SK-MEL-5 (cell line): ENCODE data around the gene UFC1. TPM values are rescaled to one million over a fixed set of nuclear protein-coding genes. Genes with fewer than 3 reads are reported as not detected.

ENCODE experiments used
- DNase-seq: peaks from one replicate; pipeline ENCODE4 v3.0.0-alpha.2; 2016; ENCODE audit warnings: low read depth, low spot score
- in situ Hi-C: cut with HindIII; loops from 2 replicates; pipeline ENCODE4 v1.10.0; 2016; ENCODE audit warnings: low sequenced_read_pairs, high pct_unique_total_duplicates, low pct_unique_long_range_greater_than_20kb
- total RNA-seq: library from RNA; depleted of rRNA; stranded (reverse); fragments of >200 nt; shearing (Covaris generic); gene quantifications from 2 replicates; pipeline ENCODE4 v1.2.3, GENCODE V29; 2014

UFC1 gene
- total RNA-seq, 1 experiment from 2014 or later: 89.2 TPM

DNA sequence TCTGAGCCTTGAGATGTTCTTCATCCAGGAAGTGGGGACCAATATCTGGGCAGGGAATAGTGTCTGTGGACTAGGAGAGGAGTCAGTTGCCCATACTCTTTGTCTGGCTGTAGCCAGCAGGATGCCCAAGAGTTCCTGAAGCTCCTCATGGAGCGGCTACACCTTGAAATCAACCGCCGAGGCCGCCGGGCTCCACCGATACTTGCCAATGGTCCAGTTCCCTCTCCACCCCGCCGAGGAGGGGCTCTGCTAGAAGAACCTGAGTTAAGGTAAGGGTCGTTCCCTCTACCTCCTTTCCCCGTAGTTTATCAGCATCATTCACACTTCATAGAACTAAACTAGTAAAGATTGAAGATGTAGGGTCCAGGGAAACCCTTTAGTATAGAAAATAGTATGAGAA lies 9.0 kb downstream of the UFC1 start:
- in situ Hi-C loops: no loop called here
- DNase-seq: no peak

DNA sequence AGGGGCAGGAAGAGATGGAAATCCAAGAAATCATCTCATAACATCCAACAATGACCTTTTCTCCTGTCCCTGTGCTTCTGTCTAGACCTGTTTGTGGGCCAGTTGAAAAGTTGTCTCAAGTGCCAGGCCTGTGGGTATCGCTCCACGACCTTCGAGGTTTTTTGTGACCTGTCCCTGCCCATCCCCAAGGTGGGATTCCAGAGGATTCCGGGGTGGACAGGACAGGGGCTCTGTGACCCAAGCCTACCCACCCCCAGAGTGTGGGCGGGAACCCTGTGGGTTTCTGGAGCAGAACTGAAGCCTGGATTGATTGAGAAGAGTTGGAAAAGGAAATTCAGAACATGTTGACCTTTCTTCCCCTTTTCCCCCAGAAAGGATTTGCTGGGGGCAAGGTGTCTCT lies 10.0 kb downstream of the UFC1 start:
- in situ Hi-C loops: no loop called here
- DNase-seq: no peak

DNA sequence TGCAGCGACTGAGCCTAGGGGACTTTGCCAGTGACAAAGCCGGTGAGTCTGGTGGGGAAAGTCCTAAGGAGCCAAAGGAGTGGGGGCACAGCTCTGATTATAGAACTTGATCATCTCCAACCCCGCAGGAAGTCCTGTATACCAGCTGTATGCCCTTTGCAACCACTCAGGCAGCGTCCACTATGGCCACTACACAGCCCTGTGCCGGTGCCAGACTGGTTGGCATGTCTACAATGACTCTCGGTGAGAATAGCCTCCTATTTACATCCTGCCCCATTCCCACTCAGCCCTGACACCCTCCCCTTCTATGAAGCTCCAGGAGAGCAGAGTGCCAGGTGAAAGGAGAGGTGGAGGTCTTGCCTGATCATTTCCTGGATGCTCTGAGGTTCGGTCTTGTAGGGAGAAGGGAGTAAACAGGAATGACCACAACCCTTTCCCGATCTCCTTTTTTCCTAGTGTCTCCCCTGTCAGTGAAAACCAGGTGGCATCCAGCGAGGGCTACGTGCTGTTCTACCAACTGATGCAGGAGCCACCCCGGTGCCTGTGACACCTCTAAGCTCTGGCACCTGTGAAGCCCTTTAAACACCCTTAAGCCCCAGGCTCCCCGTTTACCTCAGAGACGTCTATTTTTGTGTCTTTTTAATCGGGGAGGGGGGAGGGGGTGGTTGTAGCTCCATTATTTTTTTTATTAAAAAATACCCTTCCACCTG lies 11.3 kb downstream of the UFC1 start:
- in situ Hi-C loops: no loop called here
- DNase-seq: no peak

DNA sequence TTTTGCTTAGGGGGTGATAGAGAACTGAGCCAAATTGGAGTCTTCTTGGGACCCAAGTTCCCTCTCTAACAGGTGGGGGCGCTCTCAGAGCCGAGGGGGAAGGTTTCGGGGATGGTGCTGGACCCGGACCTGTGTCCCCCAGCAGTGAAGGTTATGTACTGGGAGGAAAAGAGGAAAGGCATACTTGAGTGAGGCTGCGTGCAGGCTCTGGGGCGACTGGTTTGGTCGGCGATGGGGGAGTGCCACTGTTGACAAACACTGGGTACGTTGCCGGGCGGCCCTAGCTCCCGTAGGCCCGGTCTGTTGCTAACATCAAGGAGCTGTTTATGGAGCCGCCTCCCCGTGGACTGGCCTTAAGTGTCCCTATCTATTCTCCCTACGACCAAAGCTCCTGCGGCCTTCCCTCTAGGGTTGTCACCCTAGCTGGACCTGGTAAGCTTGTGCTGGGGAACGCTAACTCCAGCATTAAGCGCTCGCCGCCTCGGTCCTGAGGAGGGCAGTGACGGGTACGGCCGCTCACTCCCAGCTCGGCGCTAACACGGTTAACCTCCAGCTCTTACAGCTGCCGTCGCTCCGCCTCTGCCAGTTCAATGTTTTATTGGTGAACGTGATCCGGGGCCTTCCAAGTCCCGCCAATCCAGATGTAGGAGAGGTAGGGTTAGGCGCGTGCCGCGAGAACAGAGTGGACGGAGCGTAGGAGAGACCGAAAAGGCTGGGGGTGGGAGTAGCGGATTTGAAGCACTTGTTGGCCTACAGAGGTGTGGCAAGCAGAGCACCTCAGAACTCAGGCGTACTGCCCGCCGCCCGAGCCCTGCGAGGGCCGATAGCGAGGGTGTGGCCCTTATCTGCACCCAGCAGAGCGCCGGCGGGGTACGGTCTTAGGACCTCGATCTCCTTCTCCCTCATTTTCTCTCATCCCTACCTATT lies 12.2 kb downstream of the UFC1 start, which contains the start of gene PPOX:
Gene PPOX, plus strand, starts transcription at position 685 of the 927 bp plus-strand sequence. CDS start 422 bp downstream, outside the sequence.
- DNase-seq: peak; percentile 98

DNA sequence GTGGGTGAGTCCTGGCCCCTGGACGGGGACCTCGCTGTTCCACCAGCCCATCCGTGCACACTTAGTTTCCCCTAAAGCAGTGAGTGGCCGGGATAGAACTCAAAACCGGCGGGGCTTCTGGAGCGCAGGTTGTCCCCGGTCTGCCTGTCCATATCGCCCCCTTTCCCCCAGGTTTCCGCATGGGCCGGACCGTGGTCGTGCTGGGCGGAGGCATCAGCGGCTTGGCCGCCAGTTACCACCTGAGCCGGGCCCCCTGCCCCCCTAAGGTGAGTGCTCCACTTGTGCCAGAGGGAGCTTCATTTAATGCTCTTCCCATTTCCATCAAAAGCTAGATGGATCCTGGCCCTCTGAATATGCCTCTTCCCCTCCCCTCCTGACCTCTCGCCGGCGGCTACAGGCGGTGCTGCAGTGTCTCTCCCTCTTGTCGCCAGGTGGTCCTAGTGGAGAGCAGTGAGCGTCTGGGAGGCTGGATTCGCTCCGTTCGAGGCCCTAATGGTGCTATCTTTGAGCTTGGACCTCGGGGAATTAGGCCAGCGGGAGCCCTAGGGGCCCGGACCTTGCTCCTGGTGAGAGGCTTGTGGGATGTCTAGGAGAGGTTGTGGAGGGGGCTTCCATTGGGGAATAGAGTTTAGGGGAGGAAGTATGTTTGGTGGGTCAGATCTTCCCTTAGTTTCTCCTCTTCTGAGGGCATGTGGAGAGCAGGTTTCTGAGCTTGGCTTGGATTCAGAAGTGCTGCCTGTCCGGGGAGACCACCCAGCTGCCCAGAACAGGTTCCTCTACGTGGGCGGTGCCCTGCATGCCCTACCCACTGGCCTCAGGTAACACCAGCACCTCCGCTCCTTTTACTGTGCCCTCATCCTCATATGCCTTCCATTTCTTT lies 13.1 kb downstream of the UFC1 start:
- in situ Hi-C loops: no loop called here
- DNase-seq: no peak

More for the DNA sequence above, 12.2 kb downstream of the UFC1 start, which contains the start of gene PPOX:
- in situ Hi-C loops: no loop called here

DNA sequence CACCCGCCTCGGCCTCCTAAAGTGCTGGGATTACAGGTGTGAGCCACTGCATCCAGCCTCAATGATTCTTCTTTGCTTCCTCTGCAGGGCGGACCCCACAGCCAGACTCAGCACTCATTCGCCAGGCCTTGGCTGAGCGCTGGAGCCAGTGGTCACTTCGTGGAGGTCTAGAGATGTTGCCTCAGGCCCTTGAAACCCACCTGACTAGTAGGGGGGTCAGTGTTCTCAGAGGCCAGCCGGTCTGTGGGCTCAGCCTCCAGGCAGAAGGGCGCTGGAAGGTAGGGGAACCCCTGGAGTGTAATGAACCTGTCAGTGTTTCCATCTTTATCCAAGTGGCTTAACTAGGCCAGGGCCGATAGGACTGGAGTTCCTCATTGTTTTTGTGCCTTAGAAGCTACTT lies 15.1 kb downstream of the UFC1 start:
- in situ Hi-C loops: no loop called here
- DNase-seq: no peak

DNA sequence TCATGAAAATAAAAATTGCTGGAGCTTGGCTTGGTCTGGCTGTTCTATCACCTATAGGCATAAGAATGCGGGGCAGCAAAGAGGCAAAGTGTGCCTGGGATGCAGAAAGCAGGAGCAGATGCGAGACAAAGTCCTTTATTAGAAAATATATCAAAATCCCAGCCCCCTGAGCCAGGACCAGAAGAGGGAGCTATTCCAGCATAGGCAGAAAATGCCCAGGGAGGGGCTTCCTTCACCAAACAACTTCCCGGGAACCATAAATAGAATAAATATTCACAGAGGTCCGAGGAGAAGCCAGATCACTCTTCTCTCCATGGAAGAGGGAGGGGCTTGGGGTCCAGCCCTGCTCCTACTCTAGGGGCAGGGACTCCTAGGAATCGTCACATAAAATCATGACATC lies 17.4 kb downstream of the UFC1 start:
- DNase-seq: no peak
- in situ Hi-C loops: no loop called here

DNA sequence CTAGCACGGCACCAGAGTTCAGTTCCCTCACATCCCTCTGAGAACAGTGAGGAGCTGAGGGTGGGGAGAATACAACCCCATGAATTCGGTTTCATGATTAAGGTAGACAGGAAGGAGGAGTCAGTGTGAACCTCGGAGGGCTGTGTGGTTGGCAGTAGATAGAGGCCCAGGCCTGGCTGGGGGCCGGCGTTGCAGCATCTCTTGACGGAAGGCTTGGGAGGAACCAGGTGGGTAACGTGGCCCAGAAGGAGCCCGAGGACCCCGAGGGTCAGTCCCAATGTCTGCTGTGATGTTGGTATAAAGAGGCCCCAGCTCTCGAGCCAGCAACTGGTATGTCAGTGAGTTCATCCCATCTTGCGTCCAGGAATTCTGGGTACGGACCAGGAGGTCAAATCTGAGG lies 17.9 kb downstream of the UFC1 start:
- in situ Hi-C loops: no loop called here

DNA sequence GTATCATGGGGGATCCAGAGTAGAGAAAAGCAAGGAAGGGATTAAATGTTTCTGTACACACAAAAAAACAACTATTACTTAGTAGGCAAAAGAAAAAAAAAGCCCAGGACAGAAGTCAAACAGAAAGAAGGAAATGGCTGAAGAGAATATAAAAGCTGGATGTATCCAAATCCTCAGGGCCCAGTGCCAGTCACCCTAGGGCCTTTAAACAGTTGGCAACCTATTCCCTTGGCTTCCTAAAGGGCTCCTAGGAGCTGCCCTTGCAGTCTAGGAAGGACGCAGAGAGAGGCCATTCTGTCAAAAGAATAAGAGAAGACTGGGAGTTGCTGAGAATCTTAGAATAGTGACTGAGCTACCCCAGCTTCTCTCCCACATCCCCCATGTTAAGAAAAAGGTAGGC lies 18.6 kb downstream of the UFC1 start:
- DNase-seq: no peak
- in situ Hi-C loops: no loop called here

More for the DNA sequence above, 17.9 kb downstream of the UFC1 start:
- DNase-seq: no peak

DNA sequence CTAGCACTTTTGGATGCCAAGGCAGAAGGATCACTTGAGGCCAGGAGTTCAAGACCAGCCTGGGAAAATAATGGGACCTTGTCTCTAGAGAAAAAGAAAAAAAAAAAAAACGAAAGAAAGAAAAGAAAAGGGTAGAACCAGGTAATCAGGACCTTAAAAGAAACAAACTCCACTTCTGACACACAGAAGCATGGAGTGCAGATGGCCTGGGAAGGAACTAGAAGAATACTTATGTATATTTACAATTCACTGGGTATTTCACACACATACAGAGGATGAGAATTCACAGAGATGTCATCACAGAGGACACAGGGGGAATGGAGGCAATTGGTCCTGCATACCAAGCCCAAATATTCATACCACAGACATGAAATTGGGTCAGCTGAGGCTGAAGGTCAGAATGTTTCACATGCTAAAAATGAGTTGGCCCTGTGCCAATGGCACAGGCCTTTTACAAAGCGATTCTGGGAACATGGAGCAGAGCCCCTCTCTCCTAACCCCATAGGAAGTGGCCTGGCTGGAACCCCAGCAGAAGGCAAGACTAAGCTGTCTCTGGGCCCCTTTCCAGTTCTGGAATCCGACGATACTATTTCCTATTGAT lies 19.1 kb downstream of the UFC1 start:
- in situ Hi-C loops: no loop called here
- DNase-seq: no peak

DNA sequence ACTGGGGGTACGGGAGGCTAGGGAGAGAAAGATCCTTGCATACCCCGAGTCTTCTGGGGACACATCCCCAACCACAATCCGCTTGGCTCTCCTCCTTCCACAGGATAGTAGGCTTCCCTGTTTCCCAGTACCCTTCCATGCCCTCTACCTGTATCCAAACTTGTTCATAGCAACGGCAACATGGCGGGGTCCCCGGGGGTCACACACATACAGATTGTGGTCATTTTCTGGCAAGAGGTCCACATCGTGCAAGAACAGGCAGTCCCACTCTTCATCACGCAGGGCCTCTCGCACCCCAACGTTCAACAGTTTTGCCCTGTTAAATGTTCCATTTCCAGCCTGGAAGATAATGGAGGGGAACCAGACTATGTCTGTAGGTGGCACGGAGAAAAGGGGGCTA lies 19.9 kb downstream of the UFC1 start:
- in situ Hi-C loops: no loop called here
- no peak for DNase-seq

DNA sequence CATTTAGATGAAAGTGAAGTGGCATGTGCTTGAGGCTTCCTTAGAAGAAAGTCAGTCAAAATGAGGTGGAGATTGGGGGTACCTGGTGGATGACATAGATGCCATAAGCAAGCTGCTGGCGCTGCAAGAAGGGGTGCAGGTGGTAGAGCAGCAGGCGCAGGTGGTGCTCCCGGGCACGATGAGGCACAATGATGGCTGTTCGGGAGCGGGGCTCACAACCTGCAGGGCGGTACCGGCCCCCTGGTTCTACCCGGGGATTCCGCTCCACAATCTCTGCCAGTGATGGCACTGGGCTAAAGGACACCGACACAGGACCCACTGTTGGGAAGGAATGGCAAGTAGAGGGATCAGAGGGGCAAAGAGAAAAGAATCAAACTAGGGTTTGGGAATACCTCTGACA lies 21.1 kb downstream of the UFC1 start:
- DNase-seq: no peak
- in situ Hi-C loops: no loop called here

DNA sequence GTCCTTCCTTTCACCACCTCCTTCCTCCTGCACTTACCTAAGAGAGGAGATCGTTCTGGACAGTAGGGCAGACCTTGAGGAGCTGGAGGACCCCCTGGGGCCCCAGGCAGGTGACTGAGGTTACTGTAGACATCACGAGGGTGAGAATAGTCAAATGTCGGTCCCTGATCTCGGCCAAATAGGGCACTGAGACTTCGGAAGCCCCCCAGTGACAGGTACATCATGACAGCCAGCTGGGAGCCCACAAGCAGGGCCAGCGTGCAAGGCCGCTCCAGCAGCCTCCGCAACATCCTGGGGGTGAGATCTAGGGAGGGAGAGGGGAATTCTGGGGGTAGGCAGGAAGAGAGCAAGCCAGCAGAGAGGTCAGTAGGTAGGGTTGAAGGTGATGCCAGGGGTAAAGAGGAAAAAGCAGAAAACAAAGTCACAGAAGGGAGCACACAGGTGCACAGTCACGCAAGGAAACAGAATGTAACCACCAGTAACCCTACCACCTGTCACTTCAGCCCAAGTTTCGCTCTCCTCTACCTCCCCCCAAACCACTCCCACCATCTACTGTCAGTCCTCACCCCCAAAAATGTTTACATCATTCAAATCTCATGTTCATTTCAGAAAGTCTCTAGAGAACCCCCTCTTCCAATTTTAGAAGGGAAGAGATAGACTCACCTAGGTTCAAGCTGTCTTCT lies 22.1 kb downstream of the UFC1 start:
- DNase-seq: no peak
- in situ Hi-C loops: no loop called here

DNA sequence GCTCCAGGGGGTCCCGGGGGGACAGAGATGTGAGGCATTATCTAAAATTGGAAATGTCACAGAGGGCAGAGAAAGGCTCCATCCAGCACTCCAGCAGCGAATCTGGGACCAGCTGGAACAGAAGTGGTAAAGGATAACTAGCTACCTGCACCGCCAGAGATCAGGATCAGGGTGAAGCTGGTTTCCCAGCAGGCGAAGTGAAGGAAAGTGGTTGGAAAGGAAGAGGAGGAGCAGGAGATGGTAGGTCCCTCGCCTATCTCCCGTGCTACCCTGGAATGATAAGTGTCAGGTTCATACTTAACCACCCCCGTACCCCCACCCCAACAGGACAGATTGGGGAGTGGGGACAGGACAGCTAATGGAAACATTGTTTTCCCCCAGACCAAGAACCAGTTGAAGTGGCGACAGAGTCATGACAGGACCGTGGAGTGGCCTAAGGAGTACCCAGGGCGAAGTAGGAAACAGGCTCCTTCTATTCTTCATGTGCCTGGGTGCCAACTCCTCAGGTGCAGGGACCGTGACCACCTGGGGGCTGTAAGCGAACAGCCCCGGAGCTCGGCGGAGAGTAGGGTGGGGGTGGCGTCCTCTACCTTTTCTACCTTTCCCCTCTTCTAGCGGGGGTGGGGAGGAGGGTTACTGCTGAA lies 22.8 kb downstream of the UFC1 start:
- DNase-seq: no peak
- in situ Hi-C loops: no loop called here

DNA sequence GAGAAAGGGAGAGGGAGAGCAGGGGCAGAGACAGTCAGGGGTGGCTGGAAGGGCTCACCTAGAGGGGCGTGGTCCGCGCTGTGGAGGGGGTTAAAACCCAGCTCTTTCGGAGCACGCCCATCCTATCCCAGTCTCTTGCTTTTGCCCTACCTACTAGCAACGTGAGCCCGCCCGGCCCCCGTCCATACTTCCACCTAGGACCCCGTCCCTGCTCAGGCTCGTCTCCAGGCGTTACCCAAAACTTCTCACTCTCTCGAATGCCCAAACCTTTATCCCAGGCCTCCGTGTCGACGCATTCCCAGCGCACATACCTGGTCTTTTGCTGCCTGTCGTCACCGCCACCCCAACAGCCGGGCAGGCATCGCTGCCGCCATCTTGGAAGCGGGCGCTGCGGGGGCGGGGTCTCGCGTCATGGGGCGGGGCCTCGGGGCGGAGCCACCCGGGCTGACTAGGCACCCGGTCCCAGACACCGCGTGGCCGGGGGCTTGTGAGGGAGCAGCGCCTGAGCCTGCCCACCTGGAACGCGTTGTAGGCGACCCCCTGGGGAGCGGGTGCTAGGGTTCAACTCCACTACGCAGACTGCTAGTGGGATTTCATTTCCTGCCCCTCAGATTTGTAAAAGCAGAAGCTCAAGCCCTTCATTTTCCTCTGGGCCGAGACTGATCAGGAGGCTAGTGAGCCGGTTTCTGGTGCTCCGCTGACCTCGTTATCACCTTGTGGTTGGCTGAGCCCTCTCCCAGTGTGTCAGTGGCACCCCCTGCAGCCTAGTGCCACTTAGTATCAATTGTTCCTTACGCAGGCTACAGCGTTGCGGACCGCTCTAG lies 23.5 kb downstream of the UFC1 start, which contains the start of gene B4GALT3:
Gene B4GALT3, minus strand, starts transcription at position 396 of the 824 bp plus-strand sequence. CDS start 1,447 bp downstream, outside the sequence.
- in situ Hi-C loops: no loop called here
- DNase-seq: peak; percentile 73

DNA sequence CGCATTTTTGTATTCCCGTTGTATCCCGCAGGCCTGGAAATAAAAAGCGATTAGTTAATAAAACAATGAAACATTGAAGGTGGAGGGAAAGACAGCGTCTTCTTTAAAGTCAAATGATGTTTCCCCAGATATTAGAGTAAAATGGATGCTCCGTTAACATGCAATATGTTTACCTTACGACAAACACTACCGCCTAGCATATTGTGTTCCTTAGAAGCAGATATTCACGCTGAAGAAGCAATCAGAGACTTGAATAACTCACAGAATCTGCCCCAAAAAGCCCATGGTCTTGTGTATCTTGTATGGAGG lies 24.1 kb downstream of the UFC1 start:
- in situ Hi-C loops: no loop called here
- DNase-seq: no peak
